HCT116 (cell line): ENCODE data around the gene RYR3. TPM values are rescaled to one million over a fixed set of nuclear protein-coding genes. Genes with fewer than 3 reads are reported as not detected.

Source experiments
- ATAC-seq: fragments of 200-7000 bp; cut with Tn5 transposase; 2 replicates; pipeline ENCODE4 v1.9.1; 2020; ENCODE audit warnings: mild to moderate bottlenecking, moderate library complexity
- BruUV-seq: library from RNA; stranded (reverse); fragments of 400-500 nt; replicated peaks from 2 replicates; lab custom pipeline; 2021; lab: Mats Ljungman, UMichigan
- CTCF ChIA-PET: fragments of 300-600 bp; sonication (Branson Sonifier 250); formaldehyde crosslinking; loops from one replicate; lab custom pipeline; 2021; ENCODE audit warnings: antibody characterized with exemption; lab: Charles Lee
- POLR2A ChIA-PET: fragments of 300-600, 350-600 bp; sonication (Branson Sonifier 250); formaldehyde crosslinking; loops from one replicate; lab custom pipeline; 2021; ENCODE audit warnings: antibody characterized with exemption; lab: Charles Lee
- RAD21 ChIA-PET, 2 experiments: fragments of 300-600 bp; sonication (Branson Sonifier 250); formaldehyde crosslinking; loops; one replicate each; lab custom pipeline; 2023; ENCODE audit warnings: low total read pairs in 2 of 2; ENCODE audit not compliant: uncharacterized antibody in 2 of 2, unreplicated experiment in 2 of 2, low non-redundant PET in 1 of 2; lab: Charles Lee
- DNase-seq: peaks from one replicate; pipeline ENCODE4 v3.0.0-alpha.2; 2010; ENCODE audit warnings: low read depth, low spot score
- H2AFZ ChIP-seq: fragments of 200-600 bp; shearing (Covaris generic), sonication (generic); 2 replicates; pipeline ENCODE4 v1.6.1; 2017; ENCODE audit warnings: low read depth, mixed run types, mixed read lengths, antibody characterized with exemption, low read length; ENCODE audit not compliant: poor library complexity, severe bottlenecking
- H3K27ac ChIP-seq: 2 replicates; pipeline ENCODE4 v1.5.1; 2012; ENCODE audit warnings: low read depth, low read length
- H3K27me3 ChIP-seq: fragments of 200-600 bp; sonication (generic); 2 replicates; pipeline ENCODE4 v1.6.1; 2016; ENCODE audit warnings: mixed run types, low read length, mixed read lengths; ENCODE audit not compliant: insufficient read depth
- H3K36me3 ChIP-seq, 2 experiments: fragments of 200-500 bp in 1 of 2; fragments of 200-600 bp in 1 of 2; sonication (Bioruptor generic) in 1 of 2; sonication (generic) in 1 of 2; 2 replicates each; pipeline versions ENCODE4 v1.5.1 to v1.6.1; 2014 to 2016; ENCODE audit warnings: low read length in 2 of 2, inconsistent platforms in 1 of 2, mixed read lengths in 1 of 2, mixed run types in 1 of 2; ENCODE audit not compliant: insufficient read depth in 2 of 2, control insufficient read depth in 1 of 2
- H3K4me1 ChIP-seq, 2 experiments: fragments of 200-600 bp in 1 of 2; sonication (generic) in 1 of 2; 2 replicates each; pipeline versions ENCODE4 v1.5.1 to v1.6.1; 2012 to 2017; ENCODE audit warnings: low read length in 2 of 2, inconsistent platforms in 1 of 2, mild to moderate bottlenecking in 1 of 2, mixed read lengths in 1 of 2, mixed run types in 1 of 2, moderate library complexity in 1 of 2; ENCODE audit not compliant: insufficient read depth in 2 of 2, control insufficient read depth in 1 of 2
- H3K4me2 ChIP-seq: fragments of 200-600 bp; sonication (generic); 2 replicates; pipeline ENCODE4 v1.6.1; 2017; ENCODE audit warnings: mixed run types, low read length, mixed read lengths
- H3K4me3 ChIP-seq, 2 experiments: fragments of 200-600 bp in 1 of 2; sonication (generic) in 1 of 2; replicated peaks in 1 of 2; 2 replicates each; pipeline ENCODE4 v1.5.1; 2011 to 2016; ENCODE audit warnings: low read length in 2 of 2, control low read depth in 1 of 2, low read depth in 1 of 2, mild to moderate bottlenecking in 1 of 2, mixed read lengths in 1 of 2, mixed run types in 1 of 2
- H3K79me2 ChIP-seq: fragments of 200-600 bp; sonication (generic); 2 replicates; pipeline ENCODE4 v1.6.1; 2017; ENCODE audit warnings: mild to moderate bottlenecking, mixed run types, low read length, moderate library complexity, mixed read lengths; ENCODE audit not compliant: insufficient read depth
- H3K9ac ChIP-seq: fragments of 200-600 bp; sonication (generic); 2 replicates; pipeline ENCODE4 v1.6.1; 2016; ENCODE audit warnings: low read length, mixed read lengths
- H3K9me2 ChIP-seq: fragments of 200-600 bp; sonication (generic), shearing (Covaris generic); 2 replicates; pipeline ENCODE4 v1.6.1; 2017; ENCODE audit warnings: mixed run types, mild to moderate bottlenecking, moderate library complexity; ENCODE audit not compliant: insufficient read depth
- H3K9me3 ChIP-seq, 2 experiments: fragments of 200-500 bp in 1 of 2; fragments of 200-600 bp in 1 of 2; sonication (Bioruptor generic) in 1 of 2; sonication (generic) in 1 of 2; 2 replicates each; pipeline ENCODE4 v1.6.1; 2014 to 2017; ENCODE audit warnings: low read length in 2 of 2, mixed read lengths in 2 of 2, inconsistent platforms in 1 of 2, low read depth in 1 of 2, mild to moderate bottlenecking in 1 of 2, mixed run types in 1 of 2, moderate library complexity in 1 of 2; ENCODE audit not compliant: control insufficient read depth in 1 of 2, insufficient read depth in 1 of 2
- H4K20me1 ChIP-seq: fragments of 200-600 bp; sonication (generic), shearing (Covaris generic); 2 replicates; pipeline ENCODE4 v1.6.1; 2017; ENCODE audit warnings: mixed run types, mild to moderate bottlenecking, moderate library complexity; ENCODE audit not compliant: insufficient read depth
- CBX3 ChIP-seq: IDR thresholded peaks from 2 replicates; pipeline ENCODE4 v1.6.1; 2012; ENCODE audit warnings: low read depth
- CEBPB ChIP-seq: IDR thresholded peaks from 2 replicates; pipeline ENCODE4 v1.6.1; 2012; ENCODE audit warnings: low read depth
- CTCF ChIP-seq, 3 experiments: fragments of 200-600 bp in 1 of 3; sonication (generic) in 1 of 3; IDR thresholded peaks in 2 of 3; conservative IDR thresholded peaks in 1 of 3; 2 replicates each; pipeline ENCODE4 v1.5.1; 2012 to 2017; ENCODE audit warnings: low read depth in 2 of 3, low read length in 2 of 3, antibody characterized with exemption in 1 of 3, borderline replicate concordance in 1 of 3, control low read depth in 1 of 3, mild to moderate bottlenecking in 1 of 3, mixed read lengths in 1 of 3, mixed run types in 1 of 3, moderate library complexity in 1 of 3; ENCODE audit not compliant: insufficient read depth in 1 of 3
- EGR1 ChIP-seq: IDR thresholded peaks from 2 replicates; pipeline ENCODE4 v1.6.1; 2012; ENCODE audit warnings: low read depth
- EZH2 ChIP-seq: fragments of 200-600 bp; sonication (generic); IDR thresholded peaks from 2 replicates; pipeline ENCODE4 v1.6.1; 2017; ENCODE audit warnings: antibody characterized with exemption, mixed run types
- EZH2phosphoT487 ChIP-seq: fragments of 200-600 bp; IDR thresholded peaks from 2 replicates; pipeline ENCODE4 v1.6.1; 2018; ENCODE audit warnings: antibody characterized with exemption, borderline replicate concordance
- FOSL1 ChIP-seq: IDR thresholded peaks from 2 replicates; pipeline ENCODE4 v1.6.1; 2012; ENCODE audit warnings: low read depth
- JUND ChIP-seq: IDR thresholded peaks from 2 replicates; pipeline ENCODE4 v1.6.1; 2012
- MAX ChIP-seq: IDR thresholded peaks from 2 replicates; pipeline ENCODE4 v1.6.1; 2012
- POLR2A ChIP-seq: IDR thresholded peaks from 2 replicates; pipeline ENCODE4 v1.7.0; 2011; ENCODE audit warnings: borderline replicate concordance; ENCODE audit not compliant: insufficient read depth, insufficient read length; ENCODE audit errors: extremely low read depth
- RAD21 ChIP-seq: IDR thresholded peaks from 2 replicates; pipeline ENCODE4 v1.6.1; 2012; ENCODE audit warnings: low read depth, mild to moderate bottlenecking
- SIN3A ChIP-seq: IDR thresholded peaks from 2 replicates; pipeline ENCODE4 v1.6.1; 2012; ENCODE audit warnings: low read depth
- SP1 ChIP-seq: IDR thresholded peaks from 2 replicates; pipeline ENCODE4 v1.6.1; 2012; ENCODE audit warnings: low read depth
- YY1 ChIP-seq: IDR thresholded peaks from 2 replicates; pipeline ENCODE4 v1.6.1; 2011; ENCODE audit warnings: low read length, low read depth, moderate library complexity, mild to moderate bottlenecking; ENCODE audit not compliant: insufficient replicate concordance; ENCODE audit errors: extremely low read depth
- ZFX ChIP-seq: fragments of 450-650 bp; IDR thresholded peaks from 2 replicates; pipeline ENCODE4 v1.6.1; 2017
- intact Hi-C: fragments of 100-400 bp; cut with micrococcal nuclease; formaldehyde crosslinking; loops from 2 replicates; pipeline ENCODE4 v1.10.0; 2022
- total RNA-seq: library from RNA; stranded (reverse); gene quantifications from one replicate; pipeline ENCODE4 v1.2.1, GENCODE V29; 2021; ENCODE audit not compliant: unreplicated experiment
- TF ChIP-seq, protein P1 (sequence below): IDR thresholded peaks from 2 replicates; pipeline ENCODE4 v1.6.1; 2012

The RYR3 gene
- total RNA-seq, 1 experiment from 2014 or later, result not detected

- TF ChIP-seq, protein P1, sequence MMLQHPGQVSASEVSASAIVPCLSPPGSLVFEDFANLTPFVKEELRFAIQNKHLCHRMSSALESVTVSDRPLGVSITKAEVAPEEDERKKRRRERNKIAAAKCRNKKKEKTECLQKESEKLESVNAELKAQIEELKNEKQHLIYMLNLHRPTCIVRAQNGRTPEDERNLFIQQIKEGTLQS, result no peak
- TF ChIP-seq MAX, result no peak
- TF ChIP-seq SIN3A, result no peak
- no peak for TF ChIP-seq EGR1
- no peak for TF ChIP-seq CBX3
- no peak for TF ChIP-seq ZFX
- no peak for TF ChIP-seq FOSL1
- no peak for TF ChIP-seq POLR2A
- no peak for TF ChIP-seq SP1
- no peak for TF ChIP-seq YY1
- no peak for TF ChIP-seq RAD21
These were observed 12.1 kb upstream of the RYR3 start (continued) for GRCh38 chr15:33298631-33299030.

DNA sequence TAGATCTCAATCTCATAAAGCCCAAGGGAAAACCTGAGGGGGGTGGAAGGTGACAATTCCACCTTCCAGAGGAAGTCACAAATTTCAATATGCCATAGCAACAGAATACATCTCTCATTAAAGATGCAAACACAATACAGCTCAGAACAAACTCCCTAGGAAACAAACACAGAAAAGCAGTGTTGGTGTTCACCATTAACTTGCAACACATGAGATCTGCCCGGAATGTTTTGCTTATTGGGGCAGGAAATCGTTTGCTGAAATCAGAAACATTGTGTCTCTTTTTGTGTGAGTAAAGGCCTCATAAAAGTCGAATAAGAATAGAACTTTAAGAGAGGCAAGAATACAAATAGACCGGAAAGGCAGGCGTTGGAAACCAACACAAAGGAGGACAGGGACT, 5.8 kb upstream of the RYR3 start:
- RAD21 ChIA-PET, result no interaction called here
- no peak for DNase-seq
- Histone ChIP-seq H4K20me1 (no peaks in the 10 kb centered on the region), H3K4me2 (no peak overlapping the region), H2AFZ (no peak overlapping the region), H3K27ac (no peak overlapping the region), H3K9me3 (no peaks in the 10 kb centered on the region), H3K9me2 (no peaks in the 10 kb centered on the region), H3K27me3 (peaks cover 42% of the 10 kb centered on the region), H3K36me3 (no peaks in the 10 kb centered on the region), H3K9ac (no peak overlapping the region), H3K79me2 (no peaks in the 10 kb centered on the region), H3K4me3 (no peak overlapping the region), H3K4me1 (no peaks in the 10 kb centered on the region)
- no TSS peak for BruUV-seq
- CTCF ChIA-PET, result no interaction called here
- no peak for ATAC-seq
- intact Hi-C loops, result no loop called here
- no peak for TF ChIP-seq CTCF (IDR thresholded peaks at IDR 0.05 in 2 of 3, conservative IDR thresholded peaks at IDR 0.05 in 1 of 3; ENCODE audit: borderline replicate concordance in 1 of 3, insufficient read depth in 1 of 3, low read depth in 2 of 3, low read length in 2 of 3)
- TF ChIP-seq YY1, result no peak
- no peak for TF ChIP-seq EZH2phosphoT487
- no peak for TF ChIP-seq EGR1
- no peak for TF ChIP-seq ZFX
- no peak for TF ChIP-seq MAX
- TF ChIP-seq CBX3, result no peak
- no peak for TF ChIP-seq RAD21
- no peak for TF ChIP-seq CEBPB
- no peak for TF ChIP-seq JUND
- TF ChIP-seq EZH2, result no peak
- POLR2A ChIA-PET, result no interaction called here
